Retinal pigment epithelial cell (primary cell): Measurements from ENCODE around the gene INPP4A.

Experiments used
- DNase-seq: peaks from one replicate; pipeline ENCODE4 v3.0.0-alpha.2; 2010; ENCODE audit warnings: low read depth
- H3K4me3 ChIP-seq: 2 replicates; pipeline ENCODE4 v1.5.1; 2011; ENCODE audit warnings: mild to moderate bottlenecking, low read length, control low read depth, moderate library complexity
- TF ChIP-seq, protein P1 (sequence below): conservative IDR thresholded peaks from 2 replicates; pipeline ENCODE4 v1.5.1; 2011; ENCODE audit warnings: low read depth, low read length, control low read depth, inconsistent platforms

Gene INPP4A

DNA sequence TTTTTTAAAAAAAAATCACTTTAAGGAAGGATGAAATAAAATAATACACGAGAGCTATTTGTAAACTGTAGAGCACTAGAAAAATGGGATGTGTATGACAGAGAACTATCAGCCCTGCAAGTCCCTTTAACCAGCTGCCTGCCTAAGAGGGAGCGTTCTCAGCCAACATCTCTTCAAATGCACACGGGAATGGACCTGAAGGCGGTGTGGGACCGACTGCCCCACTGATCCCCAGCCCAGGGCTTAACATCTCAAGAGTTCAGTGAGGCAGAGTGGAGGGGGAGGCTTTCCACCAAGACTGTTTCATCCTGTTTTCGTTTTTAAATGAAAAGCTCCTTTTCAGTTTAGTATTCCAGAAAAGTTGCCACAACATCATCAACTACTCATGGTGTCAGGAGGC, 2.2 kb downstream of the INPP4A start:
- H3K4me3 ChIP-seq, result no peak overlapping the region
- TF ChIP-seq, protein P1, sequence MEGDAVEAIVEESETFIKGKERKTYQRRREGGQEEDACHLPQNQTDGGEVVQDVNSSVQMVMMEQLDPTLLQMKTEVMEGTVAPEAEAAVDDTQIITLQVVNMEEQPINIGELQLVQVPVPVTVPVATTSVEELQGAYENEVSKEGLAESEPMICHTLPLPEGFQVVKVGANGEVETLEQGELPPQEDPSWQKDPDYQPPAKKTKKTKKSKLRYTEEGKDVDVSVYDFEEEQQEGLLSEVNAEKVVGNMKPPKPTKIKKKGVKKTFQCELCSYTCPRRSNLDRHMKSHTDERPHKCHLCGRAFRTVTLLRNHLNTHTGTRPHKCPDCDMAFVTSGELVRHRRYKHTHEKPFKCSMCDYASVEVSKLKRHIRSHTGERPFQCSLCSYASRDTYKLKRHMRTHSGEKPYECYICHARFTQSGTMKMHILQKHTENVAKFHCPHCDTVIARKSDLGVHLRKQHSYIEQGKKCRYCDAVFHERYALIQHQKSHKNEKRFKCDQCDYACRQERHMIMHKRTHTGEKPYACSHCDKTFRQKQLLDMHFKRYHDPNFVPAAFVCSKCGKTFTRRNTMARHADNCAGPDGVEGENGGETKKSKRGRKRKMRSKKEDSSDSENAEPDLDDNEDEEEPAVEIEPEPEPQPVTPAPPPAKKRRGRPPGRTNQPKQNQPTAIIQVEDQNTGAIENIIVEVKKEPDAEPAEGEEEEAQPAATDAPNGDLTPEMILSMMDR, result no peak
- DNase-seq, result no peak

DNA sequence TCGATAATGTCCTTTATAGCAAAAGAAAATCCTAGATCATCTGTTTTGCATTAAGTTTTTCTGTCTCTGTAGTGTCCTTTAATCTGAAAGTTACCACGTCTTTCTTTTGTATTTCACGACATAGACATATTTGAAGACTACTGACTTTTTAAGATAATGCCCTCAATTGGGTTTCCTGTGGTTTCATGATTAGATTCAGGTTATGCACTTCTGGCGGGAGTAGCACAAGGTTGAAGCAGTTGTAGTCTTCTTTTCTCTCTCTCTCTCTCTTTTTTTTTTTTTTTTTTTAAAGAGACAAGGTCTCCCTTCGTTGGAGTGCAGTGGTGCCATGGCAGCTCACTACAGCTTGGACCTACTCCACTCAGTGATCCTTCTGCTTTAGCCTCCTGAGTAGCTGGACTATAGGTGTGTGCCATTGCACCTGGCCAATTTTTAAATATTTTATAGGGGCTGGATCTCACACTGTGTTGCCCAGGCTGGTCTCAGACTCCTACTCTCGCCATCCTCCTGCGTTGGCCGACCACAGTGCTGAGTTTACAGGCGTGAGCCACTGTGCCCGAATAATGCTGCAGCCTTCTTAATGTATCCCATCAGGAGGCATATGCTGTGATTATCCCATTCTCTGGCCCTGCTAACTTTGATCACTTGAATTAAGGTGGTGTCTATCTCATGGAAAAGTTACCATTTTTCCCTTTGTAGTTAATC, 3.9 kb downstream of the INPP4A start:
- TF ChIP-seq, protein P1, result no peak
- no peak for DNase-seq
- H3K4me3 ChIP-seq, result no peak overlapping the region

DNA sequence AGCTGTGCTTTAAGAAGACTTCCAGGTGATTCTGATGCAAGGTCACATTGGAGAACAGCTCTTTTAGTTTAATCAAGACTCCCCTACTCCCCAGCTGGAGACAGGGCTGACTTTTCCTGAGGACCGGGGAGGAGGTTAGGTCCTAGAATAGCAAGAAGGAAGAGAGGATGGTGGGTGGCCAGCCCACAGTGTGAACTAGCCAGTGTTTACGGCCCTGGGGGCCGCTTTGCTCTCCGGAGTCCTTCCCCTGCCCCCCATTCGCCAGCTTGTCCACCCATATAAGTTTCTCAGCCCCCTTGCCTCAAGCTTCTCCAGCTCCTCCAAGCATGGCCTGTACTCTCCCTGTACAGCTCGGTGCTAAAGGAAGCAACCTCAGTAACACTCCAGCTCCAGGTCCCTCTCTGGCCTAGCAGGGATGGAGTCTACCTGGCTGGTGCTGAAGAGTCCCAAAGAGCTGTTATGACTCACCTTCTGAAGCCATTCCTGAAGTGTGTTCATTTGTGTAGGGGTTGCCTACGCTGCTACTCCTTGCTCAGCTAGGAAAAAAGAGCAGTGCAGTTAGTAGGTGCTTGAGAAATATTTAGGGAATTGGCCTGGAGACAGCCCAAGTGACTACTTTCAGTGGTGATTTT, 7.9 kb downstream of the INPP4A start:
- no peak overlapping the region for H3K4me3 ChIP-seq
- DNase-seq, result no peak
- TF ChIP-seq, protein P1, result no peak

DNA sequence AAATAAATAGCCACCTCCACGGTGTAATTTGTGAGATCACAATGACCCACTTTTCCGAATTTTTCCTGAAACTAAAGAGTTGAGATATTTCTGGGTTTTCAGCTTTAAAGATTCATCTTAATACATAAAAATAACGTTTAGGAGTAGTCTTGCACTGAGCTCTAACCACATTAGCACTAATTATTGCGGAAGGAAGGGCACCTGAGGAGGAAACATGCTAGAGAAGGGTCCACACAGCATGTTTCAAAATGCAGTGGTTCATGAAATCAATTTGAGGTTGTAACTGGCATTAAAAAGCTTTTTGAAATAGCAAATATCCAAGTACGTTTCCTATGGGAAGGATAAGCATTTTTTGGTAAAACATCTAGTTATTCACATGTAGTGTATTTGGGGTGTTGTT, 8.4 kb downstream of the INPP4A start:
- H3K4me3 ChIP-seq, result no peak overlapping the region

DNA sequence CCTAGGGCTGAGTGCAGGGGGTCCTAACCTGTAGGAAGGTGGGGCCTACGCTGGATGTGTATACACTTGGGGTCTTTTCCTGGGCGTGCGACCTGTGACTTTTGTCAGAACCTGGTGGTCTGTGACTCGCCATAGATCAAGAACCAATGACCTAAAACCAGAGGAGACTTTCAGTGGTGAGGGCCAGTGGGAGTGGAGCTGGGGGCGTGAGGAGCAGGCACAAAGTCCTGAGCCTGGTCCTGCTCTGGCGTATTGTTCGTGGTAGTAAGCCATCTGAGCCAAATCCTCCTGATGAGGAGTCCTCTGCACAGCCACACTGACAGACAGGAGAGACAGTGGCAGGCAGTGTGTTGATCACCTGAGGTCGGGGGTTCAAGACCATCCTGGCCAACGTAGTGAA, 8.9 kb downstream of the INPP4A start:
- TF ChIP-seq, protein P1, result no peak
- H3K4me3 ChIP-seq, result no peak overlapping the region
- DNase-seq, result no peak

More for the DNA sequence above, 8.4 kb downstream of the INPP4A start:
- DNase-seq, result no peak
- TF ChIP-seq, protein P1, result no peak

DNA sequence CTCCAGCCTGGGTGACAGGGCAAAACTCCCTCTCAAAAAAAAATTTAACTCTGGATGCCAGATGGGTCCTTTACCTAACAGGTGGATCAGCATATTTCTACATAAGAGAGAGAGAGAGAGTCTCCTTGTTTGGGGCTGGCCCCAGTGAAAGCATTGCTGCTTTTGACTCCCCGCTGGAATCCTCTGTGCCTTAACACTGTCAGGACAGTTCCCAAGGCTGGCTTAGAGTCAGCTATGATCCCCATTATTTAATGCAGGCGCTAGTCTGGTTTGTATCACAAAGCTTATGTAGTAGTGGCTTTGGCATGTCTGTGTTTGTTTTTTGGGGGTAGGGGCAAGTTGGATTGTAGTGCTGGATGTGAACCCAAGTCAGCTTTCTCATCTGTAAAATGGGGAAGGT, 9.4 kb downstream of the INPP4A start:
- DNase-seq, result no peak
- TF ChIP-seq, protein P1, result no peak
- no peak overlapping the region for H3K4me3 ChIP-seq
